ENCODE results near the gene CCDC195.

CCDC195 gene

GRCh38 chr2:224716201-224716600, at the start of gene CCDC195:
Gene CCDC195, minus strand, starts transcription at chr2:224716365. Its CDS starts 0 bp downstream, at chr2:224716365.
- in situ Hi-C loops (cut with MboI; ENCODE audit: low sequenced_read_pairs) = no loop called here

GRCh38 chr2:224764565-224765236, 48.5 kb upstream of the CCDC195 start:
- in situ Hi-C loops (cut with MboI; ENCODE audit: low sequenced_read_pairs) = no loop called here

- in situ Hi-C loops (cut with MboI; ENCODE audit: low sequenced_read_pairs) = no loop called here
Measured at GRCh38 chr2:224757934-224758548, 41.9 kb upstream of the CCDC195 start.

GRCh38 chr2:224753743-224754540, 37.8 kb upstream of the CCDC195 start:
- in situ Hi-C loops (cut with MboI; ENCODE audit: low sequenced_read_pairs) = no loop called here

GRCh38 chr2:224751996-224752698, 36.0 kb upstream of the CCDC195 start:
- in situ Hi-C loops (cut with MboI; ENCODE audit: low sequenced_read_pairs) = no loop called here

- in situ Hi-C loops (cut with MboI; ENCODE audit: low sequenced_read_pairs) = no loop called here
Measured at GRCh38 chr2:224749136-224749535, 33.0 kb upstream of the CCDC195 start.

- in situ Hi-C loops (cut with MboI; ENCODE audit: low sequenced_read_pairs) = no loop called here
Measured at GRCh38 chr2:224747765-224748164, 31.6 kb upstream of the CCDC195 start.

- in situ Hi-C loops (cut with MboI; ENCODE audit: low sequenced_read_pairs) = no loop called here
Measured at GRCh38 chr2:224736227-224736626, 20.1 kb upstream of the CCDC195 start.

- in situ Hi-C loops (cut with MboI; ENCODE audit: low sequenced_read_pairs) = no loop called here
Measured at GRCh38 chr2:224734949-224735348, 18.8 kb upstream of the CCDC195 start.

- in situ Hi-C loops (cut with MboI; ENCODE audit: low sequenced_read_pairs) = no loop called here
Measured at GRCh38 chr2:224731665-224732064, 15.5 kb upstream of the CCDC195 start.

- in situ Hi-C loops (cut with MboI; ENCODE audit: low sequenced_read_pairs) = no loop called here
Measured at GRCh38 chr2:224729435-224729834, 13.3 kb upstream of the CCDC195 start.

GRCh38 chr2:224724331-224724730, 8.2 kb upstream of the CCDC195 start:
- in situ Hi-C loops (cut with MboI; ENCODE audit: low sequenced_read_pairs) = no loop called here

GRCh38 chr2:224723586-224724217, 7.5 kb upstream of the CCDC195 start:
- in situ Hi-C loops (cut with MboI; ENCODE audit: low sequenced_read_pairs) = no loop called here

- in situ Hi-C loops (cut with MboI; ENCODE audit: low sequenced_read_pairs) = no loop called here
Measured at GRCh38 chr2:224722770-224723169, 6.6 kb upstream of the CCDC195 start.

GRCh38 chr2:224722250-224722649, 6.1 kb upstream of the CCDC195 start:
- in situ Hi-C loops (cut with MboI; ENCODE audit: low sequenced_read_pairs) = no loop called here

GRCh38 chr2:224716921-224717320, 756 bp upstream of the CCDC195 start:
- in situ Hi-C loops (cut with MboI; ENCODE audit: low sequenced_read_pairs) = no loop called here

GRCh38 chr2:224711859-224712665, 4.1 kb downstream of the CCDC195 start:
- in situ Hi-C loops (cut with MboI; ENCODE audit: low sequenced_read_pairs) = no loop called here

- in situ Hi-C loops (cut with MboI; ENCODE audit: low sequenced_read_pairs) = no loop called here
Measured at GRCh38 chr2:224711381-224711780, 4.8 kb downstream of the CCDC195 start.

GRCh38 chr2:224709301-224709700, 6.9 kb downstream of the CCDC195 start:
- in situ Hi-C loops (cut with MboI; ENCODE audit: low sequenced_read_pairs) = no loop called here

- in situ Hi-C loops (cut with MboI; ENCODE audit: low sequenced_read_pairs) = no loop called here
Measured at GRCh38 chr2:224694502-224694901, 21.7 kb downstream of the CCDC195 start.
